ENCODE data around the gene ERVH48-1. TPM values are rescaled to one million over a fixed set of nuclear protein-coding genes. Genes with fewer than 3 reads are reported as not detected.
A peak's percentile ranks its signal among the peaks of the same experiment; 100 is the strongest.

ERVH48-1 gene
- total and polyA plus RNA-seq, 7 donors = 0.03 to 0.04 TPM; not detected in 5

GRCh38 chr21:42903817-42904216 is 21.6 kb downstream of the ERVH48-1 start:
- Histone ChIP-seq H3K9me3 (no peaks in the 10 kb centered on the region), H3K4me1 (no peaks in the 10 kb centered on the region), H3K27me3 (ENCODE audit: insufficient read depth in 3 of 3, low read length in 2 of 3) (no peaks in the 10 kb centered on the region), H3K4me3 (no peak overlapping the region), H3K27ac (no peak overlapping the region), H3K36me3 (ENCODE audit: insufficient read depth in 1 of 2, low read depth in 1 of 2) (peaks cover 11 to 99% of the 10 kb centered on the region in 2 donors)
- no peak for ATAC-seq
- WGBS, 3 donors = 93 to 95% (median 94%) methylated on average over 11 of the region's 11 CpGs
- no peak for TF ChIP-seq CTCF (IDR thresholded peaks at IDR 0.05)
- no peak for DNase-seq
- intact Hi-C loops (cut with DNase I) = no loop called here

- no peak overlapping the region for H3K27ac ChIP-seq
- peaks cover 12 to 97% of the 10 kb centered on the region in 2 donors for H3K36me3 ChIP-seq (ENCODE audit: insufficient read depth in 1 of 2, low read depth in 1 of 2)
- intact Hi-C loops (cut with DNase I) = no loop called here
- no peak overlapping the region for H3K4me3 ChIP-seq
- no peaks in the 10 kb centered on the region for H3K27me3 ChIP-seq (ENCODE audit: insufficient read depth in 3 of 3, low read length in 2 of 3)
- TF ChIP-seq CTCF (IDR thresholded peaks at IDR 0.05) = no peak
- peak in 1 of 4 donors; percentile 23 for ATAC-seq
- no peaks in the 10 kb centered on the region for H3K4me1 ChIP-seq
- no peak for DNase-seq
- 84 to 93% (median 89%) methylated on average over 4 of the region's 4 CpGs for WGBS, 3 donors
- H3K9me3 ChIP-seq = no peaks in the 10 kb centered on the region
These were observed 25.0 kb downstream of the ERVH48-1 start for GRCh38 chr21:42900446-42900845.

DNA sequence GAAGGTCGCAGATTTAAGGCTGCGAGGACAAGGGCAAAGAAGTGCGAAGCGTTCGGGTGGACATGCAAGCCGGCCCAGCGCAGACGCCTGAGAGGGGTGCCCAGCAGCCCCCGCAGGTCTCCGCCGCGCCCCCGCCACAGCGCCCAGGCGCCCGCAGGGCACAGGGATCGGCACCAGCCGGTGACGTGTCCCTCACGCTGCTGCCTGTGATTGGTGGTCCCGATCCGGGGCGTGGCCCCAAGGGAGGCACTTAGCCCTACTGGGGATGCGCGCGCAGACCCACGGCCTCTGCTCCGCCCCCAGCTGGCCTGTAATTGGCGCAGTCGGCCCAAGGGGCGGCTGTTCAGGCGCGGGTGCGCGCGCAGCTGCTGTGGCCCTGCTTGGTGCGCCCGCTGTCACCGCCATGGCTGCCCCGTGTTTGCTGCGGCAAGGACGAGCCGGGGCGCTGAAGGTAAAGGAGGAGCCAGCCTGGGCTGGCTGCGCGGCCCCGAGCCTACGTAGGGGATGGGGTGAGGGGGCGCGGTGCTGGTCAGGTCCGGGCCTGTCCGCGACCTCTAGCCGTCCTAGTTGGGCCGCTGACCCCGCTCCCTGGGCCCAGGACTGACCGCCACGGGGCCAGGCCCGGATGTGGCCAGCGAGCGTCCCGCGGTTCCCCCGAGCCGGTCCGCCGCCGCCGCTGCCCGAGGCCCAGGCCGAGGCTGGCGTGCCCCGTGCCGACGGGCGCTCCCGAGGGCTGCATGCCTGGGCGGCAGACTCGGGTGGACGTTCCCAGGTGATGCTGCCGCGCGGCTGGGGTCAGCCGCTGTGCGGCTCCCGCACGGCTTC is 32.3 kb downstream of the ERVH48-1 start, which contains the start of gene NDUFV3:
NDUFV3 (plus strand) TSS at position 379 of the 825 bp plus-strand sequence; CDS start at position 404, 25 bp downstream.
- no peak for TF ChIP-seq CTCF (IDR thresholded peaks at IDR 0.05)
- H3K27me3 ChIP-seq (ENCODE audit: insufficient read depth in 3 of 3, low read length in 2 of 3) = no peaks in the 10 kb centered on the region
- no peaks in the 10 kb centered on the region for H3K9me3 ChIP-seq
- H3K4me1 ChIP-seq = peaks cover 4% of the 10 kb centered on the region
- peaks cover 0 to 27% of the 10 kb centered on the region in 2 donors for H3K36me3 ChIP-seq (ENCODE audit: insufficient read depth in 1 of 2, low read depth in 1 of 2)
- intact Hi-C loops (cut with DNase I) = loop anchor here in 1 of 2 donors (10.0 kb wide), 1 partner anchor 82 kb away; the partner anchor contains the start of gene PKNOX1
- ATAC-seq (peak; percentile 96 to 98 (median 98)), DNase-seq (peak; percentile 100)
- WGBS, 3 donors = 0% methylated on average over 68 to 87 of the region's 87 CpGs
- H3K27ac ChIP-seq = peak within 1 kb of the TSS; percentile 97
- peak within 1 kb of the TSS; percentile 82 for H3K4me3 ChIP-seq

- TF ChIP-seq CTCF (IDR thresholded peaks at IDR 0.05) = no peak
- intact Hi-C loops (cut with DNase I) = loop anchor here in 1 of 2 donors (10.0 kb wide), 1 partner anchor 82 kb away; the partner anchor contains the start of gene PKNOX1
- Histone ChIP-seq H3K27ac (peak overlapping the region; percentile 97), H3K9me3 (no peaks in the 10 kb centered on the region), H3K4me1 (peaks cover 4% of the 10 kb centered on the region), H3K27me3 (ENCODE audit: insufficient read depth in 3 of 3, low read length in 2 of 3) (no peaks in the 10 kb centered on the region), H3K36me3 (ENCODE audit: insufficient read depth in 1 of 2, low read depth in 1 of 2) (peaks cover 0 to 21% of the 10 kb centered on the region in 2 donors), H3K4me3 (peak overlapping the region; percentile 82)
- peak; percentile 18 to 46 (median 32) for ATAC-seq
- WGBS, 3 donors = 8 to 18% (median 10%) methylated on average over 18 of the region's 18 CpGs
- no peak for DNase-seq
These were observed 32.9 kb downstream of the ERVH48-1 start for GRCh38 chr21:42892582-42892930.

Measured in psoas muscle (tissue), 8 donors.